Endometrial microvascular endothelial cells (primary cell): ENCODE results near the gene KLF15. TPM values are rescaled to one million over a fixed set of nuclear protein-coding genes. Genes with fewer than 3 reads are reported as not detected.

Experiments used
- in situ Hi-C: cut with HindIII; loops from 2 replicates; pipeline ENCODE4 v1.10.0; 2017; ENCODE audit warnings: low sequenced_read_pairs, low pct_unique_long_range_greater_than_20kb; ENCODE audit errors: inconsistent ontology term
- total RNA-seq: library from RNA; depleted of rRNA; stranded (reverse); fragments of >200 nt; gene quantifications from one replicate; pipeline ENCODE4 v1.2.3, GENCODE V29; 2015; ENCODE audit errors: inconsistent ontology term

KLF15 gene
- total RNA-seq, 1 donor from 2014 or later: 1.7 TPM

GRCh38 chr3:126365351-126366277 lies 8.4 kb upstream of the KLF15 start:
- in situ Hi-C loops: no loop called here

GRCh38 chr3:126364731-126365301 lies 7.6 kb upstream of the KLF15 start:
- in situ Hi-C loops: no loop called here

- in situ Hi-C loops: no loop called here
Measured at GRCh38 chr3:126364130-126364695, 7.0 kb upstream of the KLF15 start.

- in situ Hi-C loops: no loop called here
Measured at GRCh38 chr3:126361211-126361610, 4.0 kb upstream of the KLF15 start.

GRCh38 chr3:126360714-126361060 lies 3.5 kb upstream of the KLF15 start:
- in situ Hi-C loops: no loop called here

- in situ Hi-C loops: no loop called here
Measured at GRCh38 chr3:126360046-126360713, 3.0 kb upstream of the KLF15 start.

GRCh38 chr3:126358816-126359181 lies 1.6 kb upstream of the KLF15 start:
- in situ Hi-C loops: no loop called here

GRCh38 chr3:126358038-126358815 lies 1.0 kb upstream of the KLF15 start:
- in situ Hi-C loops: no loop called here

- in situ Hi-C loops: no loop called here
Measured at GRCh38 chr3:126356373-126357264, 589 bp downstream of the KLF15 start.

GRCh38 chr3:126355777-126356372 lies 1.3 kb downstream of the KLF15 start:
- in situ Hi-C loops: no loop called here

- in situ Hi-C loops: no loop called here
Measured at GRCh38 chr3:126355251-126355650, 2.0 kb downstream of the KLF15 start.

GRCh38 chr3:126354776-126355175 lies 2.4 kb downstream of the KLF15 start:
- in situ Hi-C loops: no loop called here

- in situ Hi-C loops: no loop called here
Measured at GRCh38 chr3:126353694-126354321, 3.4 kb downstream of the KLF15 start.

GRCh38 chr3:126352476-126353454 lies 4.4 kb downstream of the KLF15 start:
- in situ Hi-C loops: no loop called here

- in situ Hi-C loops: no loop called here
Measured at GRCh38 chr3:126351771-126352475, 5.3 kb downstream of the KLF15 start.
